GM10266 (cell line): ENCODE measurements around the gene FBXL17.

ENCODE experiments used
- DNase-seq: peaks from one replicate; pipeline ENCODE4 v3.0.0; 2012; ENCODE audit errors: extremely low spot score
- TF ChIP-seq, protein P1 (sequence below): IDR thresholded peaks from 2 replicates; pipeline ENCODE4 v1.5.1; 2012; ENCODE audit warnings: mild to moderate bottlenecking, low read depth; ENCODE audit not compliant: control insufficient read depth, insufficient read depth; ENCODE audit errors: missing control alignments

FBXL17 gene

DNA sequence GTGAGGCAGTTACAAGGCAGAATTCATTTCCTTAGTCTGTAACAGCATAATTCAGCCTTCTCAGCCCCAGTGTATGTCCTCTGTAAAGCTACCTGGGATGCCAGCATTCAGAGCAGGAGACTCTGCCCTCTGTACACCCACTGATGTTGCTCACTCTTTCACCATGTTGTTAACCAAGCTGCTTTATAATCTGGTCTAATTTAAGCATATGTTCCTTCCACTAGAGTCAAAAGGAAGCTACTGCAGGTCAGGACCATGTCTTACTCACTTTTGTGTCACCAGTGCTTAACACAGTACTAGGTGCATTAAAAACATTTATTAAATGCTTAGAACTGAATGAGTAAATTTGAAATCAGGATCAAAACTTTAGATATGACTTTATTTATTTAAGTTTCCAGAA is 185.6 kb downstream of the FBXL17 start:
- TF ChIP-seq, protein P1, sequence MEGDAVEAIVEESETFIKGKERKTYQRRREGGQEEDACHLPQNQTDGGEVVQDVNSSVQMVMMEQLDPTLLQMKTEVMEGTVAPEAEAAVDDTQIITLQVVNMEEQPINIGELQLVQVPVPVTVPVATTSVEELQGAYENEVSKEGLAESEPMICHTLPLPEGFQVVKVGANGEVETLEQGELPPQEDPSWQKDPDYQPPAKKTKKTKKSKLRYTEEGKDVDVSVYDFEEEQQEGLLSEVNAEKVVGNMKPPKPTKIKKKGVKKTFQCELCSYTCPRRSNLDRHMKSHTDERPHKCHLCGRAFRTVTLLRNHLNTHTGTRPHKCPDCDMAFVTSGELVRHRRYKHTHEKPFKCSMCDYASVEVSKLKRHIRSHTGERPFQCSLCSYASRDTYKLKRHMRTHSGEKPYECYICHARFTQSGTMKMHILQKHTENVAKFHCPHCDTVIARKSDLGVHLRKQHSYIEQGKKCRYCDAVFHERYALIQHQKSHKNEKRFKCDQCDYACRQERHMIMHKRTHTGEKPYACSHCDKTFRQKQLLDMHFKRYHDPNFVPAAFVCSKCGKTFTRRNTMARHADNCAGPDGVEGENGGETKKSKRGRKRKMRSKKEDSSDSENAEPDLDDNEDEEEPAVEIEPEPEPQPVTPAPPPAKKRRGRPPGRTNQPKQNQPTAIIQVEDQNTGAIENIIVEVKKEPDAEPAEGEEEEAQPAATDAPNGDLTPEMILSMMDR = no peak
- no peak for DNase-seq

DNA sequence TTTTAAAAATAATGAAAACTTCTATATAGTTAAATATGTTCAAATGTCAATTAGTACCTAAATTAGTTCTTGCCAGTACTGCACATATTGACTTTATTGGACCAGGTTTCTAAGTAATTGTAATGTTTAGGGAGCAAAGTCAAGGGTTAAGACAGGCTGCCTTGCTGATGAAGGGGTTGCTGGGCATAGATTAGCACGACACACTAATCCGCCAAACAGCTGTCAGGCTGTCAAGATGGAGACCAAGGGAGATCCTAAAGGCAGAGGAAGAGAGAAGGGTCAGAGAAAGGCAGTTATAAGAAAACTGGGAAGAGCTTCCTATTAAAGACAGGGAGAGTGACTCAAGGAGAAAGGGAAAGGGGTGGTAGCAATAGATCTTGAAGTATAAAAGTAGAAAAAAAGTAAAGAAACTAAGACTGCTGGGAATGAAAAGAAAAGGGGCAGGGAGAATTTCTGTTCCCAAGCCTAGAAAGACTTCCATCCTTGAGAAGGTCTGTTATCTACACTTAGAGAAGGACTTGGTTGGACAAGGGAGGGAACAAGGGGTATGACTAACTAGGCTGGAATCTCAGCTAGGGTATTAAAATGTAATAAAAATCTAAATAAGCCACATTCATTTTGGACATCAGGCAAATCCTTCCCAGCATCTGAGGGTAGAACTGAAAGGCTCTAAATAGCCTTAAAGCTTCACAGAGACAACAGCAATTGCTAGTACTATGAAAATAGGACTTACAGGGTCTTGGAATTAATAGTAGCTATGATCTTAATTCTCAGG is 188.7 kb downstream of the FBXL17 start:
- DNase-seq = no peak
- TF ChIP-seq, protein P1 = no peak

DNA sequence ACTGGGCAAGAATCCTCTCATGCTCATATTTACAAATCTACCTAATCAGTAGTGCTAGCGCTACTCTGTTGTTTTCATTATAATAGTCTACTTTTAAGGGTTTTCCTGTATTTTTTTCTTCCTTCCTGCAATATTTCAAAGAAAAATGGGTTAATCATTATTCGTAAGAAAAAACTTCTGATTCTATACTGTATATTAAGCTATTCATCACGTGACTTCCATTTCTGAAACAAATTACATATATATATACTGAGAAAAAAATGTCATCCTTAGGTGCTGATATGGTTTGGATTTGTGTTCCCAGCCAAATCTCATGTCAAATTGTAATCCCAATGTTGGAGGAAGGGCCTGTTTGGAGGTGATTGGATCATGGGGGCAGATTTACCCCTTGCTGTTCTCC is 197.0 kb downstream of the FBXL17 start:
- no peak for DNase-seq
- TF ChIP-seq, protein P1 = no peak

DNA sequence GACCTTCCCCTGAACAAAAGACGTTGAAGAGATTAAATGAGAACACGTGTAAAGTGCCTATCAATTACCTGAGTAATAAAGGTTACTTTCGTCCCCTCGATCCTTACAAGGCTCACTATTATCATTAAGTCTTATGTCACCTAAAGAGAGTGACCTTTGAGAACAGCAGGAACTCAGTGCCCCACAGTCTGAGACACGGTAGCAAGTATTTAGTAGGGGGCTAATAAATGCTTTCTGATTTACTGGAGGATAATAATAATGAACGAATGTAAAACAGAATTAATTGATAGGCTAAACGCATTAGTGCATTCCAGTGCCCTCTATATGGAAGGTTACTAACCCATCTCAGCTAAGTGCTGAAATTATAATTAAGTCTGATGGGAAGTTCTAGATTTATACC is 199.9 kb downstream of the FBXL17 start:
- DNase-seq = no peak
- TF ChIP-seq, protein P1 = no peak

DNA sequence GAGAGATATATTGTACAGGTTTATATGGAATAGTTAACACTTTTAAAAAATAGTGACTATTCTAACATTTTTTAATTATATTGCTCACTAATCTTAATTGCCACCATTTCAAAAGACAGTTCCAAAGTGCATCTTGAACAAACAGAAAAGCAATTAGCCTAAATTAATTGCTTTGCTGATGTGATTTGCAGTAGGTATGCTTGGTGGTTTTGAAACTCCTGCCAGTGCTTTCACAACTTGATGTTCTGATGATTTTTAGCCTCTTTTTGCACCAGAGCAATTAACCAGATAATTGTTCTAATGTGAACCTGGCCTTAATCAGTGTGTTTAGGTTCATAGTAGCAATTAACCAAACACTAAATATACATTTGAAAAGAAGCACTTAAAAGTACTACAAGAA is 207.6 kb downstream of the FBXL17 start:
- TF ChIP-seq, protein P1 = no peak

DNA sequence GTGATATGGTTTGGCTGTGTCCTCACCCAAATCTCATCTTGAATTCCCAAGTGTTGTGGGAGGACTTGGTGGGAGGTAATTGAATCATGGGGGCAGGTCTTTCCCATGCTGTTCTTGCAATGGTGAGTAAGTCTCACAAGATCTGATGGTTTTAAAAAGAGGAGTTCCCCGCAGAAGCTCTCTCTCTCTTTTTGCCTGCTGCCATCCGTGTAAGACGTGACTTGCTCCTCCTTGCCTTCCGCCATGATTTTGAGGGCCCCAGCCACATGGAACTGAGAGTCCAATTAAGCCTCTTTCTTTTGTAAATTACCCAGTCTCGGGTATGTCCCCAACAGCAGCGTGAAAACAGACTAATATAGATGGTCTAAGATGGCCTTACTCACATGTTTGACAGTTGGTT is 210.1 kb downstream of the FBXL17 start:
- TF ChIP-seq, protein P1 = no peak
- no peak for DNase-seq

More for the DNA sequence above, 207.6 kb downstream of the FBXL17 start:
- DNase-seq = no peak

DNA sequence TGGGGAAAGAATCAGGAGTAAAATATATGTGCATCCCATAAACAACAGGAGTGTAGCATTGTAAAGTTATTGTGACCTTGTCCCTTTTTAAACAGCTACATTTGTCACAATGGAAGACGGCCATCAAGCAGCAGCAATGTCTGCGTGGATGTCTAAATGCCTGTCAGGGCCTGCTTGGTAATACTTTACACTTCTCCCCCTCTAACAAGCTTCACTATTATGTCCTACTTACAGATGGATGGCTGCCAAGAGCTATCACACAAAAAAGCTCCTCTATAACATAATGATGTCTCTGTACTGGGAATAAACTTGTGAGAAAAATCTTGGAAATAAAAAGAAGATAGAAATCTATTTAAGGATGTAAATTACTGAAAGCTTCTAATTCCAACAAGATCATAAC is 213.0 kb downstream of the FBXL17 start:
- DNase-seq = no peak
- TF ChIP-seq, protein P1 = no peak
